ENCODE measurements around the gene RNGTT.
A peak's percentile ranks its signal among the peaks of the same experiment; 100 is the strongest.
"Not testable (repeated sequence)": the region's sequence is repeated elsewhere in the genome, so short reads cannot be mapped to it uniquely, and the experiment has no call there.

RNGTT gene

GRCh38 chr6:88807622-88808021 lies 155.8 kb downstream of the RNGTT start:
- in situ Hi-C loops (cut with MboI; ENCODE audit: low sequenced_read_pairs, unreplicated experiment) = no loop called here
- no peak for TF ChIP-seq CTCF (IDR thresholded peaks at IDR 0.05; ENCODE audit: borderline replicate concordance, control extremely low read depth, extremely low read depth, insufficient read depth, missing control alignments)
- DNase-seq (ENCODE audit: low spot score) = no peak

- no peak for DNase-seq (ENCODE audit: low spot score)
- TF ChIP-seq CTCF (IDR thresholded peaks at IDR 0.05; ENCODE audit: borderline replicate concordance, control extremely low read depth, extremely low read depth, insufficient read depth, missing control alignments) = no peak
- in situ Hi-C loops (cut with MboI; ENCODE audit: low sequenced_read_pairs, unreplicated experiment) = no loop called here
Observed at GRCh38 chr6:88806728-88807127, 156.7 kb downstream of the RNGTT start.

DNA sequence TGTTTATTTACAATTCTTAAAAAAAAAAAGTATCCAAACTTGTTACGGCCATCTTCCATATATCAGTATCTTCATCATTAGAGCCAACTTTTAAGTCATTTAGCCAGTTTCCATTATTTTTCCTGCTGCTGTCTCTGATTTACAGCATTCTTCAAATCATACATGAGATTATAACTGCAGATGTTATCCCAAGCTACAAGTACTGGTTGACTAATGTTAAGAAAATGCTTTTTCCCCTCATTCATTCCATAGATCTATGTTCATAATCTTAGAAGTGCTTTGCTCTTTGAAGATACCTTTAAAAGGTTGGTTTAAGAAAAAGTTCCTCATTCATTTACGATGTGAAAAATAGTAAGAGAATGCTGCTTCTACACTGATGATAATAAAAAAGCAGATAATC lies 158.7 kb downstream of the RNGTT start:
- in situ Hi-C loops (cut with MboI; ENCODE audit: low sequenced_read_pairs, unreplicated experiment) = no loop called here
- TF ChIP-seq CTCF (IDR thresholded peaks at IDR 0.05; ENCODE audit: borderline replicate concordance, control extremely low read depth, extremely low read depth, insufficient read depth, missing control alignments) = no peak
- no peak for DNase-seq (ENCODE audit: low spot score)

DNA sequence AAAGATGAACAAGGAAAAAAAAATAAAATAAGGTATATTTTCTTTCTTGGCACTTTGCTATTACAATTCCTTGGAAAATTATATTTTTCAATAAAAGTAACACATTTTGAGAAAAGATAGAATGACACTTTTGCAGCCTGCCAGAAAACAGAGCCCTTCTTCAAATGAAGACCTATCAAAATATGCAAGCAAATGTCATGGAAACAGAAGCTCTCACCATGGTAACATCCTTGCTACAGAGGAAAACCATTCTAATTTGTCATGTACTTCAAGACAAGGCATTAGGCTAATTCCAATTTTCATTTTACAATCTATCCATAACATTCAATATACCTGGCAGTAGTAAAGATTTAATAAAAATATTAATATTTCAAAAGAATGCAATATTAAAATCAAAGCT lies 177.9 kb downstream of the RNGTT start:
- TF ChIP-seq CTCF (IDR thresholded peaks at IDR 0.05; ENCODE audit: borderline replicate concordance, control extremely low read depth, extremely low read depth, insufficient read depth, missing control alignments) = no peak
- in situ Hi-C loops (cut with MboI; ENCODE audit: low sequenced_read_pairs, unreplicated experiment) = loop anchor here (25.0 kb wide), 1 partner anchor 848 kb away; no protein-coding TSS in a partner anchor
- DNase-seq (ENCODE audit: low spot score) = no peak

- DNase-seq (ENCODE audit: low spot score) = no peak
- in situ Hi-C loops (cut with MboI; ENCODE audit: low sequenced_read_pairs, unreplicated experiment) = loop anchor here (25.0 kb wide), 1 partner anchor 844 kb away; no protein-coding TSS in a partner anchor
- peak; percentile 47 for TF ChIP-seq CTCF (IDR thresholded peaks at IDR 0.05; ENCODE audit: borderline replicate concordance, control extremely low read depth, extremely low read depth, insufficient read depth, missing control alignments)
Observed at GRCh38 chr6:88780714-88781389, 182.6 kb downstream of the RNGTT start.

DNA sequence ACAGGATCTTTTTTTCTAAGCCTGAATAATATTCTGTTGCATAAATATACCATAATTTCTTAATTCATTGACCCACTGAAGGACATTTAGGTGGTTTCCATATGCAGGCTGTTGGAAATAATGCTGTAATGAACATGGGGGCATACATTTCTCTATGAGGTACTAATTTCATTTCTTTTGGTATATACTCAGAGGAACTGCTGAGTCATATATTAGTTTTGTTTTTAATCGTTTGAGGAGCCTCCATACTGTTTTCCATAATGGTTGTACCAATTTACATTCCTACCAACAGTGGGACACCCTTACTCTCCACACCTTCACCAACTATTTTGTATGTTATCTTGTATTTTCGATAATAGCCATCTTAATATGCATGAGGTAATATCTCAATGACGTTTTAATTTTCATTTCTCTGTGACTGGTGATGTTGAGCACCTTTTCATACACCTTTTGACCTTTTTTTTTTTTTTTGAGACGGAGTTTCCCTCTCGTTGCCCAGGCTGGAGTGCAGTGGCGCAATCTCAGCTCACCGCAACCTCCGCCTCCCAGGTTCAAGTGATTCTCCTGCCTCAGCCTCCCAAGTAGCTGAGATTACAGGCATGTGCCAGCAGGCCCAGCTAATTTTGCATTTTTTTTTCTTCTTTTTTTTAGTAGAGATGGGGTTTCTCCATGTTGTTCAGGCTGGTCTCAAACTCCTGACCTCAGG lies 187.4 kb downstream of the RNGTT start:
- TF ChIP-seq CTCF (IDR thresholded peaks at IDR 0.05; ENCODE audit: borderline replicate concordance, control extremely low read depth, extremely low read depth, insufficient read depth, missing control alignments) = no peak
- in situ Hi-C loops (cut with MboI; ENCODE audit: low sequenced_read_pairs, unreplicated experiment) = loop anchor here (25.0 kb wide), 1 partner anchor 839 kb away; no protein-coding TSS in a partner anchor

GRCh38 chr6:88768114-88768513 lies 195.3 kb downstream of the RNGTT start:
- in situ Hi-C loops (cut with MboI; ENCODE audit: low sequenced_read_pairs, unreplicated experiment); DNase-seq (ENCODE audit: low spot score): not testable (repeated sequence)

More for the DNA sequence above, 187.4 kb downstream of the RNGTT start:
- no peak for DNase-seq (ENCODE audit: low spot score)

Measured in GM13976 (cell line).